ENCODE measurements around the gene ALLC.

The ALLC gene

DNA sequence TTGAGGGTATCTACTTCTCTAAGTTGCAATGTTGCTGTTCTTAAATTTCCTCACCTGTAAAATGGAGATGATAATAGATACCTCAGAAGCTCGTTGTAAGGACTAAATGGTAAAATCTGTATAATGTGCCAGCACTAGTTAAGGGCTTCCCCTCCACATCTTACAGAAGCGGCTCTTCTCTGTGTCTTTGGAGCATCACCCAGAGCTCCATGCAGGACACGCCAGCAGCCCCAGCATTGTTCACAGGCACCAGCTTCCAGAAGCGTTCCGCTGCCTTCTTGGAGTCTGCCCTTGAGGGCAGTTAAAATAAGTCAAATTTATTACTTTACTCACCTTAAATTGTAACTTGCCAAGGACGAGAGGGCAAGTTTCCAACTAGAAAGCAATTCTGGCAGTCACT lies 51.2 kb downstream of the ALLC start:
- no peak for TF ChIP-seq CTCF (IDR thresholded peaks at IDR 0.05)

- no peak for TF ChIP-seq CTCF (IDR thresholded peaks at IDR 0.05)
Measured at GRCh38 chr2:3712424-3712823, 54.4 kb downstream of the ALLC start.

GRCh38 chr2:3712831-3713503 lies 55.0 kb downstream of the ALLC start:
- TF ChIP-seq CTCF (IDR thresholded peaks at IDR 0.05): no peak

DNA sequence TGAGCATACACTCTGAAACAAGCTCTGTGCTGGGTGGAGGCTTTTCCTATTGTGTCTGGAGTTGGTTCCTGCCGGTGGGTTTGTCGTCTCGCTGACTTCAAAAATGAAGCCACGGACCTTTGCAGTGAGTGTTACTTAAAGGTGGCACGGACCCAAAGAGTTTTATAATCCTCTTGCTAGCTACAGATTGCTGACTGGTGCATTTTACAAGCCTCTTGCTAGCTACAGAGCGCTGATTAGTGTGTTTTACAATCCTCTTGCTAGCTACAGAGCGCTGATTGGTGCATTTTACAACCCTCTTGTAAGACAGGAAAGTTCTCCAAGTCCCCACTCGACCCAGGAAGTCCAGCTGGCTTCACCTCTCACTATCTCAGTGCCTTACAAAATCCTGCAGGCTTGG lies 60.7 kb downstream of the ALLC start:
- no peak for TF ChIP-seq CTCF (IDR thresholded peaks at IDR 0.05)

DNA sequence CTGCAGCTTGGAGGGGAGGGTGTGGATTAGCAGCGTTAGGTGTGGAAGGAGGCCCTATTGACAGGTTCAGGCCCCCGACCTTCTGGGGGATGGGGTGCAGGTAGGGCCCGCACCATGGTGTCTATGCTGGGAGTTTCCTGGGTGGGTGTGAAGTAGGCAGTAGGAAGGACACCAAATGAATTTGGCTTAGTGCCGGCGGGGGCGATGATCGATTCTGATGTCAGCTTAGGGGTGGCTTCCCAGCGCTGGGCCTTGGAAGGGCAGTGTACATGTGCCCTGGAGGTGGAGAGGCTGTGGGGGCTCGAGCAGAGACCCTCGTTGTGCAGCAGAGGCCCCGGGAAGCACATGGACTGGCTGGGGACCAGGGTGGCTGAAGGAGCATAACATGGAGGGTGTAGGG lies 67.0 kb downstream of the ALLC start:
- no peak for TF ChIP-seq CTCF (IDR thresholded peaks at IDR 0.05)

DNA sequence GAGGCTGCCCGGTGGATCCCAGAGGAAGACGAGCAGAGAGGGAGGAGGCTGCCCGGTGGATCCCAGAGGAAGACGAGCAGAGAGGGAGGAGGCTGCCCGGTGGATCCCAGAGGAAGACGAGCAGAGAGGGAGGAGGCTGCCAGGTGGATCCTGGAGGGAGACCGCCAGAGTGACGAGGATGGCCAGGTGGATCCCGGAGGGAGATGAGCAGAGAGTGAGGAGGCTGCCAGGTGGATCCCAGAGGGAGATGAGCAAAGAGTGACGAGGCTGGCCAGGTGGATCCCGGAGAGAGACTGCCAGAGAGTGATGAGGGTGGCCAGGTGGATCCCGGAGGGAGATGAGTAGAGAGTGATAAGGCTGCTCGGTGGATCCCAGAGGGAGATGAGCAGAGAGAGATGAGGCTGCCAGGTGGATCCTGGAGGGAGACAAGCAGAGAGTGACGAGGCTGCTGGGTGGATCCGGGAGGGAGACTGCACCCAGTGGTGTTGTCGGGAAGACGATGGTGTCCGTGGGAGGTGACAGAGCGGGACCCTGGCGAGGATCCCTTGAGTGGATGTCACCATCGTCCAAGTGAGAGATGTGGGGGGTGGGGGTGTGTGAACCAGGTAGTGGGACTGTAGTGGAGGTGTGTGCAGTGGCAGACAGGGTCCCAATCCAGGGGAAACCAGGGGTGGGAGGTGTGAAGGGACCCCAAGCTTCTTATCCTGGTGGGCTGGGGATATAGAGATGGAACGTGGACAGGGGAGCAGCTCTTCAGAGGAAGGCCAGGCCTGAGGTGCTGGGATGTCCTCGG lies 67.7 kb downstream of the ALLC start:
- TF ChIP-seq CTCF (IDR thresholded peaks at IDR 0.05): no peak

- no peak for TF ChIP-seq CTCF (IDR thresholded peaks at IDR 0.05)
Measured at GRCh38 chr2:3726511-3726910, 68.5 kb downstream of the ALLC start.
